ENCODE results near the gene TET3.

TET3 gene

DNA sequence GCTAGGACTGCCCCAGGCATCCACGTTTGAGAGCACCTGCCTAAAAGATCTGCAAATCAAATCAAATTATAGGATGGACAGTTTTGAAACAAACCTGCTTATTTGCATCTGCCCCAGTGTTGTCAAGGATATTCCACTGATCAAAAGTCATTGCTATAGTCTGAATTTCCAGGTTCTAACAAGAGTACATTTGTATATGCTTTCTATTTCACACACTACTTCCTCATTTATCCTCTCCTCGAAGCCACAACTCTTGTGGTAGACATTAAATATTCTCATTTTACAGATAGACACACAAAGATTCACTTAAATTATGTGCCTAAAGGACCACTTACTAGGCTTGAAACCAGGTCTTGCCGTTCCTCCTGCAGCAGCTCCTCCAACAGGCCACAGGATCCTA lies 11.9 kb upstream of the TET3 start:
- DNase-seq = no peak
- TF ChIP-seq, protein P1, sequence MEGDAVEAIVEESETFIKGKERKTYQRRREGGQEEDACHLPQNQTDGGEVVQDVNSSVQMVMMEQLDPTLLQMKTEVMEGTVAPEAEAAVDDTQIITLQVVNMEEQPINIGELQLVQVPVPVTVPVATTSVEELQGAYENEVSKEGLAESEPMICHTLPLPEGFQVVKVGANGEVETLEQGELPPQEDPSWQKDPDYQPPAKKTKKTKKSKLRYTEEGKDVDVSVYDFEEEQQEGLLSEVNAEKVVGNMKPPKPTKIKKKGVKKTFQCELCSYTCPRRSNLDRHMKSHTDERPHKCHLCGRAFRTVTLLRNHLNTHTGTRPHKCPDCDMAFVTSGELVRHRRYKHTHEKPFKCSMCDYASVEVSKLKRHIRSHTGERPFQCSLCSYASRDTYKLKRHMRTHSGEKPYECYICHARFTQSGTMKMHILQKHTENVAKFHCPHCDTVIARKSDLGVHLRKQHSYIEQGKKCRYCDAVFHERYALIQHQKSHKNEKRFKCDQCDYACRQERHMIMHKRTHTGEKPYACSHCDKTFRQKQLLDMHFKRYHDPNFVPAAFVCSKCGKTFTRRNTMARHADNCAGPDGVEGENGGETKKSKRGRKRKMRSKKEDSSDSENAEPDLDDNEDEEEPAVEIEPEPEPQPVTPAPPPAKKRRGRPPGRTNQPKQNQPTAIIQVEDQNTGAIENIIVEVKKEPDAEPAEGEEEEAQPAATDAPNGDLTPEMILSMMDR (IDR thresholded peaks at IDR 0.05; ENCODE audit: low read depth, low read length, missing control alignments) = no peak
- Histone ChIP-seq H3K27ac (no peak overlapping the region), H3K36me3 (replicated peaks) (no peaks in the 10 kb centered on the region), H3K4me3 (ENCODE audit: low read depth, low read length) (no peak overlapping the region), H3K27me3 (replicated peaks) (no peaks in the 10 kb centered on the region)
- in situ Hi-C loops (cut with HindIII; ENCODE audit: low pct_ligation_motif_present, low sequenced_read_pairs) = no loop called here

DNA sequence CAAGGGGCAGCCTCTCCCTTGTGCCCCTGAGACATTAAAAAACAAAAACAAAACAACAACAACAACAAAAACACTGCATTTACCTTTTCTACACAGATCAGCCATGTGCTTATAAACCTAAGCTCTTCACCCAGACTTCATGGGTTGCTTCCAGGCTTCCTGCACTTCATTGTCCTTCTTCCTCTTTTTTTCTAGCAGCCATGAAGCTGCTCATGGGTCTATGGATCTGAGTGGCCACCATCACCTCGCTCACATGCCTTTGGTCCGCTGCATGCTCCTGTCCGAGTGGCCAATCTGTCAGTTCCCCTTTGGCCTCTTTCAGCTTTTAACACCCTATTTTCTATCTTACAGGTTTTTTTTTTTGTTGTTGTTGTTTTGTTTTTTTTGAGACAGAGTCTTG lies 9.0 kb upstream of the TET3 start:
- TF ChIP-seq, protein P1 (IDR thresholded peaks at IDR 0.05; ENCODE audit: low read depth, low read length, missing control alignments) = no peak
- DNase-seq = no peak
- in situ Hi-C loops (cut with HindIII; ENCODE audit: low pct_ligation_motif_present, low sequenced_read_pairs) = no loop called here
- Histone ChIP-seq H3K27me3 (replicated peaks) (no peaks in the 10 kb centered on the region), H3K27ac (no peak overlapping the region), H3K36me3 (replicated peaks) (no peaks in the 10 kb centered on the region), H3K4me3 (ENCODE audit: low read depth, low read length) (no peak overlapping the region)

DNA sequence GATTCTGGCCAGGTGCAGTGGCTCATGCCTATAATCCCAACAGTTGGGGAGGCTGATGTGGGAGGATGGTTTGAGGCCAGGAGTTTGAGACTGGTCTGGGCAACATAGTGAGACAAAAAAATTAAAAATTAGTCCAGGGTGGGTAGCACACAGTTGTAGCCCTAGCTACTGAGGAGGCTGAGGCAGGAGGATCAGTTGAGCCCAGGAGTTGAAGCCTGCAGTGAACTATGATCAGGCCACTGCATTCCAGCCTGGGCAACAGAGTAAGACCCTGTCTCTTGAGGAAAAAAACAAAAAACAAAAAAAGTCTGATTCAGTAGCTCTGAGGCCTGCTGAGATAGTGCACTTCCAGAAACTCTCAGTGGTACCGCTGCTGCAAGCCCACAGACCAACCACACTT lies 7.9 kb upstream of the TET3 start:
- H3K4me3 ChIP-seq (ENCODE audit: low read depth, low read length) = no peak overlapping the region
- no peaks in the 10 kb centered on the region for H3K27me3 ChIP-seq (replicated peaks)
- in situ Hi-C loops (cut with HindIII; ENCODE audit: low pct_ligation_motif_present, low sequenced_read_pairs) = no loop called here
- TF ChIP-seq, protein P1 (IDR thresholded peaks at IDR 0.05; ENCODE audit: low read depth, low read length, missing control alignments) = no peak
- no peak overlapping the region for H3K27ac ChIP-seq
- DNase-seq = no peak
- no peaks in the 10 kb centered on the region for H3K36me3 ChIP-seq (replicated peaks)

DNA sequence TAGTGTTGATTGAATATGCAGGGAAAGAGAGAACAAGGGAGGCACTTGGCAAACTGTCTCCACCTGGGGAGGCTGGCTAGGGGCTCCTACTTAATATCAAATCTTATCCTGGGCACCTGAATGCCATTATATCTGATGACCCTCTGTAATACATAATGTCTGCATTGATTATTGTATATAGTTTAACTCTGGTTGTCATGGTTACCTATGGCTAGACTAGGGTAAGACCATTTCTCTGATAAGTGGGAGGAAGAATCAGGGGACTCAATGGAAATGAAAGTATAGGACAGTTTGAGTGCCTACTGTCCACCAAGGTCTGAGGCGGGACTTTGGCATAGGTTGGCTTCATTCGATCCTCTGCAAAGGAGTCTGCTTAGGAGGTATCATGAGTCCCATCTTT lies 7.2 kb upstream of the TET3 start:
- H3K36me3 ChIP-seq (replicated peaks) = no peaks in the 10 kb centered on the region
- H3K4me3 ChIP-seq (ENCODE audit: low read depth, low read length) = no peak overlapping the region
- no peak for DNase-seq
- H3K27ac ChIP-seq = no peak overlapping the region
- in situ Hi-C loops (cut with HindIII; ENCODE audit: low pct_ligation_motif_present, low sequenced_read_pairs) = no loop called here
- H3K27me3 ChIP-seq (replicated peaks) = no peaks in the 10 kb centered on the region
- TF ChIP-seq, protein P1 (IDR thresholded peaks at IDR 0.05; ENCODE audit: low read depth, low read length, missing control alignments) = no peak

DNA sequence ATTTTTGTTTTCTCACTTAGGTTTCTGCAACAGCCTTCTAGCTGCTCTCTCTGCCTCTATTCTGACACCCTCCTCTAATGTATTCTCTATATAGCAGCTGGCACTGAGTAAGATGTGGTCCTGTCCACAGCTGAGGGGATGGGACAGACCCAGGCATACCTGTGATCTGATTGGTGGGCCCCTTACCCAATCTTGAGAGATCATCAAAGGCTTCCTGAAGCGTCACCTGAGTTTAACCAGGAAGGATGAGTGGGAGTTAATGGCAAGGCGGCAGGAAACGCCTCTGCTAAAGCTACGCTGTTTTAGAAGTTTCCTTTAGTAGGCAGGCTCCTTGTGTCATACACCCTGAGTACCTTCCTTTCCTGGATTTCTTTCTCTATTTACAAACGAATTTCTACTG lies 5.7 kb upstream of the TET3 start:
- no peak overlapping the region for H3K27ac ChIP-seq
- DNase-seq = no peak
- H3K27me3 ChIP-seq (replicated peaks) = no peaks in the 10 kb centered on the region
- no peaks in the 10 kb centered on the region for H3K36me3 ChIP-seq (replicated peaks)
- no peak overlapping the region for H3K4me3 ChIP-seq (ENCODE audit: low read depth, low read length)
- in situ Hi-C loops (cut with HindIII; ENCODE audit: low pct_ligation_motif_present, low sequenced_read_pairs) = no loop called here
- TF ChIP-seq, protein P1 (IDR thresholded peaks at IDR 0.05; ENCODE audit: low read depth, low read length, missing control alignments) = no peak

DNA sequence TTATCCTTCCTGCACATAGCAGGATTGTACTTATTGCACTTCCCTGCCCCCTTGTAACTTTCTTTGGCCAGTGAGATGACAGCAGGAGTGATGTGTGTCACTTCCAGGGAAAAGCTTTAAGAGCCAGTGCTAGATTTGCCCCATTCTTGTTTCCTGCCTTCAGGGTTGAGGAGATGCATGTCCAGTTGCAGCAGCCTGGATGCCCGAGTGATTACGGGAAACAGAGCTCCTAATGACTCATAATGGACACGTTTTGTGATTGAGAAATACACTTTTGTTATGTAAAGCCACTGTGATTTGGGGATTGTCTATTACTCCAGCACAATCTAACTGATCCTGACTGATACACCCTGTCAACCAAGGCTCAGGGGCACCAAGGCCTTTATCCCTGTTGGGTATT lies 5.0 kb upstream of the TET3 start:
- in situ Hi-C loops (cut with HindIII; ENCODE audit: low pct_ligation_motif_present, low sequenced_read_pairs) = no loop called here
- Histone ChIP-seq H3K27me3 (replicated peaks) (no peaks in the 10 kb centered on the region), H3K36me3 (replicated peaks) (no peaks in the 10 kb centered on the region), H3K4me3 (ENCODE audit: low read depth, low read length) (no peak overlapping the region), H3K27ac (no peak overlapping the region)
- TF ChIP-seq, protein P1 (IDR thresholded peaks at IDR 0.05; ENCODE audit: low read depth, low read length, missing control alignments) = no peak
- peak; percentile 77 for DNase-seq
